Measurements from ENCODE around the gene AP2A1.
"Not testable (repeated sequence)": the region's sequence is repeated elsewhere in the genome, so short reads cannot be mapped to it uniquely, and the experiment has no call there.

Gene AP2A1

DNA sequence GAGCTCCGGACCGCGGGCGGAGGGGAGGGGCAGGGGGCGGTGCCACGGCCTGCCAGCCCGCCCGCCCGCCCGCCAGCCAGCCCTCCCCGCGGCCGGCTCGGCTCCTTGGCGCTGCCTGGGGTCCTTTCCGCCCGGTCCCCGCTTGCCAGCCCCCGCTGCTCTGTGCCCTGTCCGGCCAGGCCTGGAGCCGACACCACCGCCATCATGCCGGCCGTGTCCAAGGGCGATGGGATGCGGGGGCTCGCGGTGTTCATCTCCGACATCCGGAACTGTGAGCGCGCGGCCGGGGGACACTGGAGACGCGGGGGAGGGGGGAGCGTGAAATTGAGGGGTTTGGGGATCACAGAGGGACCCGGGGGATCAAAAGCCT is at the start of gene AP2A1:
TSS of gene AP2A1 (plus strand) at position 72 of the 370 bp plus-strand sequence. CDS start at position 205, 133 bp downstream.
- in situ Hi-C loops (cut with MboI; ENCODE audit: low sequenced_read_pairs), result no loop called here

GRCh38 chr19:49718511-49718910 is 48.3 kb upstream of the AP2A1 start:
- in situ Hi-C loops (cut with MboI; ENCODE audit: low sequenced_read_pairs), result no loop called here

DNA sequence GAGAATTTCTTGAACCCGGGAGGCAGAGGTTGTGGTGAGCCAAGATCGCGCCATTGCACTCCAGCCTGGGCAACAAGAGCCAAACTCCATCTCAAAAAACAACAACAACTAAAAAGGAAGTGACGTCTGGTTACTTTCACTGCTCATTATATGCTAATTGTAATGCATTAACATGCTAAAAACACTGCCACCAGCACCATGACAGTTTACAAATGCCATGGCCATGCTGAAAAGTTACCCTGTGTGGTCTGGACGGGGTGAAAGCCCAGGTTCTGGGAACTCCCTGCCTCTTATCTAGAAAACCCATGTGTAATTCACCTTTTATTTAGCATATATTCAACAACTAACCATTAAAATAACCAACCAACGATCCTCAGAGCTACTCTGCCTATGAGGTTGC is 47.8 kb upstream of the AP2A1 start:
- in situ Hi-C loops (cut with MboI; ENCODE audit: low sequenced_read_pairs), result no loop called here

DNA sequence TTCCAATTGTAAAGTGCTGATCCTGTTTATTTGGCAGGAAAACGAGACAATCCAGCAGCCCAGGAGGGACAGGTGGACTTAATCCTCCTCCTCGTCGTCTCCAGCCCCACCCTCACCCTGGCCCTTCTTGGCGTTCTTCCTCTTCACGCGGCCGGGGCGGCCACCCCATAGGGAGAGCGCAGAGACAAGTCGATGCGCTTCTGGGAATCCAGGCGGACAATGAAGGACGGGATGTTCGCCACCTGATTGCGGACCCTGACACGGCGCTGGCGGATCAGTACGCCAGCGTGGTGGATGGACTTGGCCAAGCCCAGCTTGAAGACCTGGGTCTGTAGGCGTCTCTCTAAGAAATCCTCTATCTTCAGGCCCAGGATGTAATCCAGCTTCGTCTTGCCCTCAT is 47.4 kb upstream of the AP2A1 start:
- in situ Hi-C loops (cut with MboI; ENCODE audit: low sequenced_read_pairs), result not testable (repeated sequence)

DNA sequence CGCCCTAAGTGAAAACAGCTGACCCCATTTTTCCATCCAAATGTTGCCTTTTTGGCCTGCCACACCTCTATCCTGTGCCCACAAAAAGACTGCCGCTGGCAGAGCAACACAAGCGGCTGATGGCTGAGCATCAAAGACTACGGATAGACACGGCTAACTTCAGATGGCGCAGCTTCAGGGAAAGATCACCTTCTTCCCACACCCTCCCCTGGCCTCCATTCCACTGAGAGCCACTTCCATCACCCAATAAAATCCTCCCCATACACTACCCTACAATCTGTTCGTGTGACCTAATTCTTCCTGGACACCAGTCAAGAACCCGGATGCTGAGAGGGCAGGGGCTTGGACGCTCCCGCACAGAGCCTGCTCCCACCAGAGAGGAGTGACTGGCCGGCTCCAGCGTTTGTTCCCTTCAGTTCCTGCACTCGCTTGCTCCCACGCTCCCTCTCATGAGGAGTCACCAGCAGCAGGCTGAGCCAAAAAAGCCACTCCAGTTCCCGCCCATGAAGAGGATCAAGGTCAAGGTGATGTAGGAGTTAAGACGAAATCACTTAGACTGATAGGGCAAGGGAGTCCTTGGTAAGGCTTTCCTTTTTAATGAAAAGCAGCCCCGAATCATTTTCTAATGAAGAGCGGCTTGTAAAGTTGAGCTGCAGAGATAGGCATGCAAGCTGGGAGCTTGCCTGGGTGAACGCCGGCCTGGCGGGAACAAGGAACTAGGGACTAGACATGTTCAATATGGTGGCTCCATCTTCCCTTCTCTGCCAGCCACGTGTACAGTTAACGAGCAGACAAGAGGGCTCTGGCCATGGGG is 39.4 kb upstream of the AP2A1 start:
- in situ Hi-C loops (cut with MboI; ENCODE audit: low sequenced_read_pairs), result no loop called here

GRCh38 chr19:49730166-49730565 is 36.6 kb upstream of the AP2A1 start:
- in situ Hi-C loops (cut with MboI; ENCODE audit: low sequenced_read_pairs), result no loop called here

DNA sequence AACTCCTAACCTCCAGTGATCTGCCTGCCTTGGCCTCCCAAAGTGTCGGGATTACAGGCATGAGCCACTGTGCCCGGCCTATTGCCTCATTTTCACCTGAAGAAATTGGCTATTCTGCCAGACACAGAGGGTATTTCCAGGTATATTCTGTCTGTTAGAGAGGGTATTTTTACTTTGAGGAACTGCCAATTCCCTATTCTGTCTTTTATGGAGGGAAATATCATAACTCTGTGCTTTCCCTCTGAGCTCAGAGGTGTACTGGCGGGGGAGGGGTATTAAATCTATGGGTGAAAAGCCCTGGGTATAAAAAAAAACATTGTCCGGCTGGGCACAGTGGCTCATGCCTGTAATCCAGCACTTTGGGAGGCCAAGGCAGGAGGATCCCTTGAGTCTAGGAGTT is 28.5 kb upstream of the AP2A1 start:
- in situ Hi-C loops (cut with MboI; ENCODE audit: low sequenced_read_pairs), result no loop called here

- in situ Hi-C loops (cut with MboI; ENCODE audit: low sequenced_read_pairs), result no loop called here
Measured at GRCh38 chr19:49739098-49739497, 27.7 kb upstream of the AP2A1 start.

GRCh38 chr19:49739933-49740332 is 26.9 kb upstream of the AP2A1 start:
- in situ Hi-C loops (cut with MboI; ENCODE audit: low sequenced_read_pairs), result no loop called here

- in situ Hi-C loops (cut with MboI; ENCODE audit: low sequenced_read_pairs), result no loop called here
Measured at GRCh38 chr19:49741210-49741844, 25.5 kb upstream of the AP2A1 start.

DNA sequence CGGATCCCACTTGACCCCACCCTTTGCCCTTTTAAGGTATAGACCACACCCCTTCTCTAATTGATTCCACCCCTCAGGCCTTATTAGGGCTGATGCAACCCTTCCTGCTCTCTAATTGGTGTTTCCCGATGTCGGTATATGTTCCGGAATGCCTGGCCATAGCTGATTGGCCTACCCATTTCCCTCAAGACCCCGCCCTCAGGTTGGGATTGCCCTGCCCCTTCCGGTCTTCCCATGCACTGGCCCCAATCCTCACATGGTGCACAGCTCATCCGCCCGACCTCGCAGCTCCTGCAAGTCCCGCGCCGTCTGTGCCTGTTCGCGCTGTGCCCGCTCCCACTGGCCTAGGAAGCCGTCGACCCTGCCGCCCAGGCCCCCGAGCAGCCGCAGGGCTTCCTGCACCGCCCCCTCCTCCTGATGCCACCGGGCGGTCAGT is 21.8 kb upstream of the AP2A1 start:
- in situ Hi-C loops (cut with MboI; ENCODE audit: low sequenced_read_pairs), result no loop called here

GRCh38 chr19:49746206-49746958 is 20.4 kb upstream of the AP2A1 start:
- in situ Hi-C loops (cut with MboI; ENCODE audit: low sequenced_read_pairs), result no loop called here

DNA sequence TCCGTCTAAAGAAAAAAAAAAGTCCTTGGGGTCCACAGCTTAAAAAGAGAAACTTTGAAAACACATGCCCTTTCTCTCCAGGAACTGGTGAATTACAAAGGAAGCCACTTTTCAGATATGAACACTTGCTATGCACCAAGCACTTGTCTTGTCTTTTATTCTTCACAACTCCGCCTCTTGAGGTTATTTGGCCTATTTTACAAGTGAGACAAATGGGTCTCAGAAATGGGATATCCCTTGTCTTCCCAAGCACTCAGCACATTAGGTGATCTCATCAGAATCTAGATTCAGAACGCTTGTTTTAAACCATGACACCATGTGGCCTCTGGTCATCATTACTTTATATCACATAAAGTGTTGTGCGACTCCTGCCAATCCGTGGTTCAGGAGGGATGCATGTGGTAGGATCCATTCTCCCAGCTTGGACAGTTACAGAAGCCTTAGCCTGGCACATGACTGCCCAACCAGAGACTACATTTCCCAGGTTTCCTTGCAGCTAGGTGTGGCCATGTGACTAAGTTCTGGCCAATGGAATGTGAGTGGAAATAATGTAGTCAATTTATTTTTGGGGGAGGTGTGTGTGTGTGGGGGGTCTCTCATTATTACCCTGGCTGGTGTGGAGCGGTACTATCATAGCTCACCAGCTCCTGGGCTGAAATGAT is 17.6 kb upstream of the AP2A1 start:
- in situ Hi-C loops (cut with MboI; ENCODE audit: low sequenced_read_pairs), result no loop called here

GRCh38 chr19:49749771-49750170 is 17.0 kb upstream of the AP2A1 start:
- in situ Hi-C loops (cut with MboI; ENCODE audit: low sequenced_read_pairs), result no loop called here

GRCh38 chr19:49752701-49753100 is 14.1 kb upstream of the AP2A1 start:
- in situ Hi-C loops (cut with MboI; ENCODE audit: low sequenced_read_pairs), result no loop called here

DNA sequence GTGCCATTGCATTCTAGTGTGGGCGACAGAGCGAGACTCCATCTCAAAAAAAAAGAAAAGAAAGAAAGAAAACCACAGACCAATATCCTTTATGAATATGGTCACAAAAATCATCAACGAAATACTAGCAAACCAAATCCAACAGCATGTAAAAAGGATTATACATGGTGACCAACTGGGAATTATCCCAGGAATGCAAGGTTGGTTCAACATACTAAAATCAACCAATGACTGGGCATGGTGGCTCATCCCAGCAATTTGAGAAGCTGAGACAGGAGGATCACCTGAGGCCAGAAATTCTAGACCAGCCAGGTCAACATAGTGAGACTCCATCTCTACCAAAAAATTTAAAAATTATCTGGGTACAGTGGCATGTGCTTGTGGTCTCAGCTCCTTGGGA is 10.8 kb upstream of the AP2A1 start:
- in situ Hi-C loops (cut with MboI; ENCODE audit: low sequenced_read_pairs), result no loop called here

DNA sequence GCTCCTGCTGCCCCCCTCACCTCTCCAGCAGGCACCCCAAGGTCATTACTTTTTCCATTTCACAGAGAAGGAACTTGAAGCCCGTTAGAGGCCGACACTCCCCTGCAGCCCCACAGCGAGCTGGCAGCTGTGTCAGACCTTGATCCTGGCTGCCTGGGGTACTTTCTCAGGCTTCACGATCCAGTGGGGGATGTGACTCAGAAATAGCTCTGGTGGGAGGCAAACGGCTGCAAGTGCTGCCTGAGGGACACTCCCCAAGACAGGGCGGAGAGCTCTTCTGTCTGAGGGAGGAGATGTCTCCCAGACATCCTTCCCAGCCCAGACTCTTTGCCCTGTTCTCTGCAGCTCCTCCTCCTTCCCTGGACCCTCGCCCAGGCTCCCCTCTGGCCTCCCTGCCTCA is 8.5 kb upstream of the AP2A1 start:
- in situ Hi-C loops (cut with MboI; ENCODE audit: low sequenced_read_pairs), result no loop called here

DNA sequence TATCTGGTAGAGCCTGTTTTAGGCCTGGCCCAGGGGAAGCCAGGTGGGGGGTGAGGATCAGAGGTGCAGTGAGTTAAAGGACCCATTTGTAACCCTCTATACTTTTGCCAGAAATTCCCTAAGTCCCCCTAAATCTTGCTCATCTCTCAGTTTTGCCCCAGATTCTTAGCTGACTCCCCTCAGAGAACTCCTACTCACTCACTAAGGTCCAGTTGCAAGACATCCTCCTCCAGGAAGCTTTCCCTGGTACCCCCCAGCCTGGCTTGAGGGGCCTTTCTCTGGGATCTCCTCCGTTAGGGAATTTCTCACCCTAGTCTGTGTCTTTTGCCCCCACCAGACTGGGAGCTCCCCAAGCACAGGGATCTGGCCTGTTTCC is 5.6 kb upstream of the AP2A1 start:
- in situ Hi-C loops (cut with MboI; ENCODE audit: low sequenced_read_pairs), result no loop called here

- in situ Hi-C loops (cut with MboI; ENCODE audit: low sequenced_read_pairs), result no loop called here
Measured at GRCh38 chr19:49761625-49762311, 5.0 kb upstream of the AP2A1 start.

DNA sequence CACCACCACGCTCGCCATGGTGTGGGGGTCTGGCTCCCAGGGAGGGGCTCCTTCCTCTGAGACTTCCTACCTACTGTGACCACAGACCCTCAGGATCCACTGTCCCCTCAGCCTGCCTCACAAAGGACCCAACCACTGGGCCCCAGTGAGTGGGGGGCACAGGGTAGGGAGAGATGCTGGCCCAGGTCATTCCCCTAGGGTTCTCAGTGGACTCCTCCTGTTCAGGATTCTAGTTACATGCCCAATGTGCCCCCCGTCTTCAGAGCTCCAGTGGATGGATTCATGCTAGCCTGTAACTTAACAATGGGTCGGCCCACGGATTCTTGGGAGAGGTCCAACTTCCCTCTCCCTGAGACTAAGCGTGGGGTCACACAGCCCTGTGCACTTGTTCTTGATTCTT is 3.6 kb upstream of the AP2A1 start, which contains the start of gene TSKS:
TSS of gene TSKS (minus strand) at position 77 of the 400 bp plus-strand sequence. CDS start at position 18, 59 bp downstream.
- in situ Hi-C loops (cut with MboI; ENCODE audit: low sequenced_read_pairs), result no loop called here

DNA sequence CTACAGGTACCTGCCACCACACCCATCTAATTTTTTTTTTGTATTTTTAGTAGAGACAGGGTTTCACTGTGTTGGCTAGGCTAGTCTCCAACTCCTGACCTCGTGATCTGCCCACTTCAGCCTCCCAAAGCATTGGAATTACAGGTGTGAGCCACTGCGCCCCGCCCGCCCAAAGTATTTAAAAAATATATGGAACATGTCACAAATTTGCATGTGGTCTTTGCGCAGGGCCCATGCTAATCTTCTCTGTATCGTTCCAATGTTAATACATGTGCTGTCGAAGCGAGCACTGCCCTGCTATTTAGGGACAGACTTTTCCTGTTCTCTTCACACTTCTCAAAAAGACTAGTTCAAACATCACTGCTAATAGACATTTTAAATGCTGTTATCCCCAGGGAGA is 2.5 kb upstream of the AP2A1 start:
- in situ Hi-C loops (cut with MboI; ENCODE audit: low sequenced_read_pairs), result no loop called here

All from HL-60/S4 treated with retinoic acid at 250 ng/mL for 4 days and 3 days (cell line).